Measurements from ENCODE around the gene TMEM120B. TPM values are rescaled to one million over a fixed set of nuclear protein-coding genes. Genes with fewer than 3 reads are reported as not detected.
"Not testable (repeated sequence)": the region's sequence is repeated elsewhere in the genome, so short reads cannot be mapped to it uniquely, and the experiment has no call there.

The TMEM120B gene
- total and polyA plus RNA-seq, 2 of the 13 experiments (the other 11 are each of a cell fraction or from before 2014, with no cell fraction given): 7.1 to 12.9 TPM

DNA sequence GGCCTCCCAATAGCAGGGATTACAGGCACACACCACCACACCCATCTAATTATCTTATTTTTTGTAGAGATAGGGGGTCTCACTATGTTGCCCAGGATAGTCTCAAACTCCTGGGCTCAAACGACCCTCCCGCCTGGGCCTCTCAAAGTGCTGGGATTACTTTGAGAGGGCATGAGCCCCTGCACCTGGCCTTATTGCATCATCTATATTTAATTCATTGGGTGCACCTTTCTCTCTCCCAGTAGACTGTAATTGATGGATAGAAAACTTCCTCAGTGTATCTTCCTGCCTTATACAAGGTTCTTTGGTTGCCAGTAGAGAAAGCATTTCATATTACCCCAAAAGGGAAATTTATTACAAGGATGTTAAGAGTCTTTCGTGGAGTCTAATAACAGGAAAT is 34.2 kb upstream of the TMEM120B start (continued):
- TF ChIP-seq NCOA5 (CRISPR knock-in tag; IDR thresholded peaks at IDR 0.05): no peak
- no peak for TF ChIP-seq TSC22D2 (CRISPR knock-in tag; IDR thresholded peaks at IDR 0.05; ENCODE audit: borderline replicate concordance)

DNA sequence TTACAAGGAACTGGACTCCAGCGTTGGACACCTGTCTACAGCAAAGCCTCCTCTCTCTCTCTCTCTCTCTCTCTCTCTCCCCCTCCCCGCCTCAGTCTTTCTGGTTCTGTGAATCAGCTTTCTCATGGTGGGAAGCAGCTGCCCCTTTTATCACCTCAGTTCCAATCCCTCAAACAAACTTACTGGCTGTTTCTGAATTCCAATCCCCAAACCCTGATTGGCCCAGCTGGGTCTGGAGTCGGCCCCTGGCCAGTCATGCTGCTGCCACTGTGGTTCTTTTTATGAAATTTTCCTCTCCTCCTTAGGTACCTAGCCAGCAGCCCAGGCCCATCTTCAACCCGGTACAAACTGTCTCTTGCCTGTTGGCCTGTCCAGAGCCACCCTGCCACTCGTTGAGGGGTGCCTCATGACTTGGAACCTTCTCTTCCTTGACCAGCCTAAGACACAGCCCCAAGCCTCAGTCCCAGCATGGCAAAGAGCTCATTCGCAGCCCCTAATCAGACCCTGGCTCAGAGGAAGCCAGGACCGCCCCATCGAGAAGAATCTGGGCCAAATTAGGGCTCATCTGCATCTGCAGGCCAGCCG is 33.7 kb upstream of the TMEM120B start:
- no TSS peak for BruUV-seq (replicated peaks)
- no peak overlapping the region for H3K9ac ChIP-seq (ENCODE audit: insufficient read depth, low read depth, low read length)
- CTCF ChIA-PET (ENCODE audit: low intra/inter-chr PET ratio, low total read pairs): no interaction called here
- in situ Hi-C loops (cut with HindIII; ENCODE audit: extremely low pct_ligation_motif_present, low pct_unique_long_range_greater_than_20kb): no loop called here
- no peaks in the 10 kb centered on the region for H3K36me3 ChIP-seq (replicated peaks in 1 of 2; ENCODE audit: control insufficient read depth in 1 of 2, insufficient read depth in 2 of 2, low read length in 2 of 2)
- no peaks in the 10 kb centered on the region for H3K79me2 ChIP-seq (ENCODE audit: insufficient read depth, low read length)
- H3K4me1 ChIP-seq (ENCODE audit: insufficient read depth, low read length): peaks cover 19% of the 10 kb centered on the region
- peak overlapping the region; percentile 85 for H2AFZ ChIP-seq (ENCODE audit: low read length)
- H3K9me3 ChIP-seq (ENCODE audit: low read length): no peaks in the 10 kb centered on the region
- intact Hi-C loops (cut with micrococcal nuclease; ENCODE audit: unreplicated experiment): no loop called here
- no peaks in the 10 kb centered on the region for H4K20me1 ChIP-seq (ENCODE audit: insufficient read depth, low read length)
- peak overlapping the region in 1 of 3 experiments; percentile 22; a peak in 1 of 6 replicates for H3K4me3 ChIP-seq (replicated peaks in 1 of 3; ENCODE audit: insufficient read depth in 1 of 3, low read depth in 2 of 3, low read length in 3 of 3)
- FAIRE-seq (no peak), DNase-seq (ENCODE audit: low spot score) (no peak), ATAC-seq (peak; percentile 37; the same call in 2 of the 3 replicates)
- H3K27me3 ChIP-seq (ENCODE audit: control insufficient read depth in 1 of 2, insufficient read depth in 2 of 2, low read length in 2 of 2): peaks cover 0 to 5% of the 10 kb centered on the region in 2 experiments; a peak in 1 of 5 replicates
- 9% methylated on average over 6 of the region's 9 CpGs for WGBS (ENCODE audit: low lambda C conversion rate)
- POLR2A ChIA-PET: no interaction called here
- H3K4me2 ChIP-seq (ENCODE audit: low read depth, low read length): peak overlapping the region; percentile 54
- TF ChIP-seq, protein P1, sequence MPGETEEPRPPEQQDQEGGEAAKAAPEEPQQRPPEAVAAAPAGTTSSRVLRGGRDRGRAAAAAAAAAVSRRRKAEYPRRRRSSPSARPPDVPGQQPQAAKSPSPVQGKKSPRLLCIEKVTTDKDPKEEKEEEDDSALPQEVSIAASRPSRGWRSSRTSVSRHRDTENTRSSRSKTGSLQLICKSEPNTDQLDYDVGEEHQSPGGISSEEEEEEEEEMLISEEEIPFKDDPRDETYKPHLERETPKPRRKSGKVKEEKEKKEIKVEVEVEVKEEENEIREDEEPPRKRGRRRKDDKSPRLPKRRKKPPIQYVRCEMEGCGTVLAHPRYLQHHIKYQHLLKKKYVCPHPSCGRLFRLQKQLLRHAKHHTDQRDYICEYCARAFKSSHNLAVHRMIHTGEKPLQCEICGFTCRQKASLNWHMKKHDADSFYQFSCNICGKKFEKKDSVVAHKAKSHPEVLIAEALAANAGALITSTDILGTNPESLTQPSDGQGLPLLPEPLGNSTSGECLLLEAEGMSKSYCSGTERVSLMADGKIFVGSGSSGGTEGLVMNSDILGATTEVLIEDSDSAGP (CRISPR knock-in tag; IDR thresholded peaks at IDR 0.05; ENCODE audit: borderline replicate concordance): peak; percentile 24; the same call in 1 of the 2 replicates
- TF ChIP-seq, protein P2, sequence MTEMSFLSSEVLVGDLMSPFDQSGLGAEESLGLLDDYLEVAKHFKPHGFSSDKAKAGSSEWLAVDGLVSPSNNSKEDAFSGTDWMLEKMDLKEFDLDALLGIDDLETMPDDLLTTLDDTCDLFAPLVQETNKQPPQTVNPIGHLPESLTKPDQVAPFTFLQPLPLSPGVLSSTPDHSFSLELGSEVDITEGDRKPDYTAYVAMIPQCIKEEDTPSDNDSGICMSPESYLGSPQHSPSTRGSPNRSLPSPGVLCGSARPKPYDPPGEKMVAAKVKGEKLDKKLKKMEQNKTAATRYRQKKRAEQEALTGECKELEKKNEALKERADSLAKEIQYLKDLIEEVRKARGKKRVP (CRISPR knock-in tag; IDR thresholded peaks at IDR 0.05): no peak
- TF ChIP-seq SALL1 (CRISPR knock-in tag; IDR thresholded peaks at IDR 0.05): 0 out of 2 replicates have a peak, but pooled peaks have one; percentile 19
- H3K27ac ChIP-seq (ENCODE audit: extremely low read length, insufficient read depth, low read length): no peak overlapping the region

DNA sequence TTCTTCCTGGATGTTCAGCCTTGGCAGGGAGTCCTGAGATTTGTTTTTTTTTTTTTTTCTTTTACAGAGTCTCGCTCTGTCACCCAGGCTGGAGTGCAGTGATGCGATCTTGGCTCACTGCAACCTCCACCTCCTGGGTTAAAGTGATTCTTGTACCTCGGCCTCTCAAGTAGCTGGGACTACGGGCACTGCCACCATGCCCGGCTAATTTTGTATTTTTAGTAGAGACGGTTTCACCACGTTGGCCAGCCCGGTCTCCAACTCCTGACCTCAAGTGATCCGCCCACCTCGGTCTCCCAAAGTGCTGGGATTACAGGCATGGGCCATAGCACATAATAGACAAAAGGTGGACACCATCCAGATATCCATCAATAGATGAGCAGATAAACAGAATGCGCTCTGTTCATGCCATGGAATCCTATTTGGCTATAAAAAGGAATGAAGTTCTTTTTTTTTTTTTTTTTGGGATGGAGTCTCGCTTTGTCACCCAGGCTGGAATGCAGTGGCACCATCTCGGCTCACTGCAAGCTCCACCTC is 32.8 kb upstream of the TMEM120B start:
- 43% methylated on average over 13 of the region's 13 CpGs for WGBS (ENCODE audit: low lambda C conversion rate)
- H3K4me3 ChIP-seq (replicated peaks in 1 of 3; ENCODE audit: insufficient read depth in 1 of 3, low read depth in 2 of 3, low read length in 3 of 3); H3K36me3 ChIP-seq (replicated peaks in 1 of 2; ENCODE audit: control insufficient read depth in 1 of 2, insufficient read depth in 2 of 2, low read length in 2 of 2); H2AFZ ChIP-seq (ENCODE audit: low read length); CTCF ChIA-PET (ENCODE audit: low intra/inter-chr PET ratio, low total read pairs); H3K9ac ChIP-seq (ENCODE audit: insufficient read depth, low read depth, low read length); POLR2A ChIA-PET; H3K27ac ChIP-seq (ENCODE audit: extremely low read length, insufficient read depth, low read length); H4K20me1 ChIP-seq (ENCODE audit: insufficient read depth, low read length); BruUV-seq (replicated peaks); H3K79me2 ChIP-seq (ENCODE audit: insufficient read depth, low read length); H3K27me3 ChIP-seq (ENCODE audit: control insufficient read depth in 1 of 2, insufficient read depth in 2 of 2, low read length in 2 of 2); DNase-seq (ENCODE audit: low spot score); ATAC-seq; H3K9me3 ChIP-seq (ENCODE audit: low read length); FAIRE-seq: not testable (repeated sequence)
- in situ Hi-C loops (cut with HindIII; ENCODE audit: extremely low pct_ligation_motif_present, low pct_unique_long_range_greater_than_20kb): loop anchor here (5.0 kb wide), 1 partner anchor 187 kb away; no protein-coding TSS in a partner anchor
- H3K4me1 ChIP-seq (ENCODE audit: insufficient read depth, low read length): peaks cover 23% of the 10 kb centered on the region
- peak overlapping the region; percentile 54; the same call in 1 of the 2 replicates for H3K4me2 ChIP-seq (ENCODE audit: low read depth, low read length)
- intact Hi-C loops (cut with micrococcal nuclease; ENCODE audit: unreplicated experiment): loop anchor here (5.0 kb wide), 1 partner anchor 127 kb away; no protein-coding TSS in a partner anchor
